GM19372 (cell line): ENCODE results near the gene NR3C2.

Source experiments
- ATAC-seq: cut with Tn5 transposase; IDR thresholded peaks from one replicate; pipeline ENCODE4 v1.9.1; 2021; ENCODE audit warnings: mild to moderate bottlenecking, low read depth, moderate library complexity; ENCODE audit not compliant: unreplicated experiment

The NR3C2 gene

GRCh38 chr4:148227147-148227546 lies 215.1 kb downstream of the NR3C2 start:
- no peak for ATAC-seq

- ATAC-seq: no peak
These were observed 215.9 kb downstream of the NR3C2 start for GRCh38 chr4:148226341-148226740.

GRCh38 chr4:148225639-148226038 lies 216.6 kb downstream of the NR3C2 start:
- ATAC-seq: no peak

GRCh38 chr4:148224476-148224875 lies 217.7 kb downstream of the NR3C2 start:
- ATAC-seq: no peak

- ATAC-seq: no peak
These were observed 219.1 kb downstream of the NR3C2 start for GRCh38 chr4:148222991-148223660.

- peak; percentile 91 for ATAC-seq
These were observed 225.1 kb downstream of the NR3C2 start for GRCh38 chr4:148216866-148217814.

GRCh38 chr4:148216321-148216720 lies 225.9 kb downstream of the NR3C2 start:
- no peak for ATAC-seq

- ATAC-seq: no peak
These were observed 227.0 kb downstream of the NR3C2 start for GRCh38 chr4:148215202-148215601.

- ATAC-seq: no peak
These were observed 227.6 kb downstream of the NR3C2 start for GRCh38 chr4:148214529-148215166.

GRCh38 chr4:148211533-148211932 lies 230.7 kb downstream of the NR3C2 start:
- no peak for ATAC-seq

- no peak for ATAC-seq
These were observed 231.6 kb downstream of the NR3C2 start for GRCh38 chr4:148210661-148211060.

- no peak for ATAC-seq
These were observed 235.1 kb downstream of the NR3C2 start for GRCh38 chr4:148207068-148207467.

- no peak for ATAC-seq
These were observed 236.7 kb downstream of the NR3C2 start for GRCh38 chr4:148205476-148205875.

- ATAC-seq: no peak
These were observed 237.3 kb downstream of the NR3C2 start for GRCh38 chr4:148204892-148205291.

GRCh38 chr4:148204171-148204570 lies 238.0 kb downstream of the NR3C2 start:
- no peak for ATAC-seq

GRCh38 chr4:148203056-148203898 lies 238.9 kb downstream of the NR3C2 start:
- no peak for ATAC-seq

- no peak for ATAC-seq
These were observed 241.3 kb downstream of the NR3C2 start for GRCh38 chr4:148200960-148201359.

- ATAC-seq: no peak
These were observed 246.1 kb downstream of the NR3C2 start for GRCh38 chr4:148196164-148196563.

- ATAC-seq: no peak
These were observed 249.7 kb downstream of the NR3C2 start for GRCh38 chr4:148192526-148192925.
